Activated CD8-positive, alpha-beta T cell treated with anti-CD3 and anti-CD28 coated beads for 36 hours (primary cell): ENCODE results near the gene RIC1. TPM values are rescaled to one million over a fixed set of nuclear protein-coding genes. Genes with fewer than 3 reads are reported as not detected.

Experiments
- ATAC-seq: fragments of 200-7000 bp; cut with Tn5 transposase; one replicate; pipeline ENCODE4 v1.10.0; 2021; ENCODE audit warnings: mild to moderate bottlenecking, moderate library complexity
- CTCF ChIA-PET: fragments of 350-600 bp; sonication (Branson Sonifier 250); formaldehyde crosslinking; loops from one replicate; lab custom pipeline; 2021; ENCODE audit warnings: antibody characterized with exemption; lab: Charles Lee
- POLR2A ChIA-PET: fragments of 350-600 bp; sonication (Branson Sonifier 250); formaldehyde crosslinking; loops from one replicate; lab custom pipeline; 2021; ENCODE audit warnings: antibody characterized with exemption; lab: Charles Lee
- DNase-seq: peaks from one replicate; pipeline ENCODE4 v3.0.0-alpha.2; 2020
- H3K27ac Mint-ChIP-seq: one replicate; pipeline ENCODE4 v1.8.0; 2021; ENCODE audit warnings: mild to moderate bottlenecking, mixed read lengths
- H3K27me3 Mint-ChIP-seq: one replicate; pipeline ENCODE4 v1.8.0; 2021; ENCODE audit warnings: mixed read lengths
- H3K36me3 Mint-ChIP-seq: one replicate; pipeline ENCODE4 v1.8.0; 2021; ENCODE audit warnings: low read depth, mixed read lengths
- H3K4me1 Mint-ChIP-seq: one replicate; pipeline ENCODE4 v1.8.0; 2021; ENCODE audit warnings: low read depth, mixed read lengths
- H3K4me3 Mint-ChIP-seq: one replicate; pipeline ENCODE4 v1.8.0; 2021; ENCODE audit warnings: mild to moderate bottlenecking, moderate library complexity, mixed read lengths
- H3K9me3 Mint-ChIP-seq: one replicate; pipeline ENCODE4 v1.8.0; 2021; ENCODE audit warnings: mixed read lengths
- CTCF ChIP-seq: fragments of 200-600 bp; IDR thresholded peaks from one replicate; pipeline ENCODE4 v1.8.0; 2022; ENCODE audit warnings: antibody characterized with exemption, mild to moderate bottlenecking
- intact Hi-C: fragments of 100-400 bp; cut with micrococcal nuclease; formaldehyde crosslinking; loops from one replicate; pipeline ENCODE4 v1.10.0; 2022
- total RNA-seq, 2 experiments: library from RNA; stranded (reverse); gene quantifications; one replicate each; pipeline ENCODE4 v1.2.3, GENCODE V29; 2021

Gene RIC1
- total RNA-seq, 2 experiments from 2014 or later = 14.4 to 14.6 TPM

GRCh38 chr9:5748438-5748837 is 119.5 kb downstream of the RIC1 start:
- TF ChIP-seq CTCF = no peak
- Mint-ChIP-seq H3K9me3 (peaks cover 2% of the 10 kb centered on the region), H3K4me1 (peaks cover 20% of the 10 kb centered on the region), H3K36me3 (peaks cover 32% of the 10 kb centered on the region), H3K27ac (no peak overlapping the region), H3K27me3 (no peaks in the 10 kb centered on the region), H3K4me3 (no peak overlapping the region)
- ChIA-PET CTCF (interaction anchor here (0.7 to 1.3 kb wide), 3 partner anchors 15 to 228 kb away, joined by 3 to 4 read pairs (median 3); no protein-coding TSS in a partner anchor), POLR2A (no interaction called here)
- ATAC-seq = peak; percentile 34
- no peak for DNase-seq
- intact Hi-C loops = no loop called here

DNA sequence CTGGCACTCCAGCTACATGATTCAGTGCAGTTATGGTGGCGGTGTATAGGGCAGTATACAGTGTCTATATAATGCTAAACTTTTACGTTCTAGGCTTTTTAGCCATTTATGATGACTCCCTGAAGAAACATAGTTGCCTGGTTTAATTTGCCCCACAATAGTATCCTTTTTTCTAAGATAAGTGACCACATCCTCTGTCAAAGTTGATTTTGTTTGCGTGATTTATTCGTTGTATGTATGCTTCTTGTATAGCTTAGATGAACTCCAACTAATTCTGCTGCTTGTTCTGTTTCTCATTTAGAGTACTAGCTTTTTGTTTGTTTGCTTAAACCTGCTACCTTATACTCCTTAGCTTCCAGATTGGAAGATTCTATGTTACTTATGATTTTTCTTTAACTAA is 120.4 kb downstream of the RIC1 start:
- Mint-ChIP-seq H3K36me3 (peaks cover 32% of the 10 kb centered on the region), H3K27me3 (no peaks in the 10 kb centered on the region), H3K27ac (peak overlapping the region; percentile 8), H3K9me3 (peaks cover 2% of the 10 kb centered on the region), H3K4me1 (peaks cover 20% of the 10 kb centered on the region), H3K4me3 (no peak overlapping the region)
- ATAC-seq (no peak), DNase-seq (no peak)
- ChIA-PET POLR2A (interaction anchor here (0.6 to 1.0 kb wide), 2 partner anchors 7 to 25 kb away, joined by 3 read pairs; no protein-coding TSS in a partner anchor), CTCF (no interaction called here)
- no peak for TF ChIP-seq CTCF
- intact Hi-C loops = no loop called here

GRCh38 chr9:5750569-5750968 is 121.7 kb downstream of the RIC1 start:
- CTCF ChIA-PET = no interaction called here
- POLR2A ChIA-PET = no interaction called here
- Mint-ChIP-seq H3K4me1 (peaks cover 20% of the 10 kb centered on the region), H3K4me3 (no peak overlapping the region), H3K27me3 (no peaks in the 10 kb centered on the region), H3K9me3 (peaks cover 2% of the 10 kb centered on the region), H3K36me3 (peaks cover 28% of the 10 kb centered on the region), H3K27ac (no peak overlapping the region)
- DNase-seq (no peak), ATAC-seq (no peak)
- intact Hi-C loops = no loop called here
- no peak for TF ChIP-seq CTCF

DNA sequence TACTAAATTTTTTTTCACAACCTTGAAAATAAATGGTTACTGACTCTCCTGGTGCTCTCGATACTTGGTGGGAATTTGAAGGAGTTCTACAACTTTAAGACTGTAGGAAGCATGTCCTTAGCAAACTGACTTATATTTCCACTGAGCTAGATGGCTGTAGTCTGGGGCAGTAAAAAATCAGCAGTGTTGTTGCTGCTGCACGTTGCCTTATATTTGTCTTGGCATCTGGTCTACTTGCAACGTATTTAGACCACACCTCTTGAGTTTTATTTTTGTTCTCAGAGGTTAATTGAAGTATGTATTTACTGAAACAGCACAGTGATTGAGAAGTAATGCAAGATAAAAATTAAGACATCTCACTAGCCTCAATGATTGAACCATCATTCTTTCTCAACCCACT is 127.7 kb downstream of the RIC1 start:
- CTCF ChIA-PET = no interaction called here
- ATAC-seq (no peak), DNase-seq (no peak)
- Mint-ChIP-seq H3K4me3 (no peak overlapping the region), H3K27me3 (no peaks in the 10 kb centered on the region), H3K4me1 (peaks cover 12% of the 10 kb centered on the region), H3K36me3 (peaks cover 23% of the 10 kb centered on the region), H3K27ac (no peak overlapping the region), H3K9me3 (no peaks in the 10 kb centered on the region)
- POLR2A ChIA-PET = interaction anchor here (0.7 to 1.3 kb wide), 2 partner anchors 7 to 258 kb away, joined by 3 read pairs; partner anchors contain the start of gene RANBP6
- TF ChIP-seq CTCF = no peak
- intact Hi-C loops = no loop called here

DNA sequence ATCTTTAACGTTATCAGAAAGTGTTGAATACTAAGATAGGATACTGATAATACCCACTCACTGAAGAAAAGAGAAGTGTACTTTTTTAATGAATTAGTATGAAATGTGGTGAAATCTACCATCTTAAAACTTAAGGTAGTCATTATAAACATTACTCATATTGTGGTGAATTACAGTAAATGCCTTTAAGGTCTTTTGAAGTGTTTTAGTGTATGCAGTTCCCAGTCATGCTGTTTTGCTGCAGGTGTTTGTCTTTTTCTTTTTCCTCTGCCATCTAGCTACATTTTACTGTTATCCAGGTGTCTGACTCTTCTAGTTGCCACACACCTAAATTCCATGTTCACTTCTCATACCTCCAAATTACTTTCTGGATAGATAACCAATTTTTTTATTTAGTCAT is 131.4 kb downstream of the RIC1 start:
- CTCF ChIA-PET = interaction anchor here (0.9 kb wide), 1 partner anchor 15 kb away, joined by 3 read pairs; no protein-coding TSS in a partner anchor
- H3K4me3 Mint-ChIP-seq = no peak overlapping the region
- peaks cover 30% of the 10 kb centered on the region for H3K4me1 Mint-ChIP-seq
- no peaks in the 10 kb centered on the region for H3K27me3 Mint-ChIP-seq
- DNase-seq = no peak
- TF ChIP-seq CTCF = no peak
- H3K27ac Mint-ChIP-seq = no peak overlapping the region
- no peaks in the 10 kb centered on the region for H3K9me3 Mint-ChIP-seq
- intact Hi-C loops = no loop called here
- POLR2A ChIA-PET = no interaction called here
- ATAC-seq = no peak
- H3K36me3 Mint-ChIP-seq = peaks cover 46% of the 10 kb centered on the region
